Measurements from ENCODE around the gene SLC36A2.

The SLC36A2 gene

GRCh38 chr5:151281001-151281639 lies 66.2 kb downstream of the SLC36A2 start:
- no peak for DNase-seq

- no peak for DNase-seq
Measured at GRCh38 chr5:151280443-151280842, 66.9 kb downstream of the SLC36A2 start.

- DNase-seq: no peak
Measured at GRCh38 chr5:151278845-151279244, 68.5 kb downstream of the SLC36A2 start.

GRCh38 chr5:151275803-151276202 lies 71.6 kb downstream of the SLC36A2 start:
- no peak for DNase-seq

DNA sequence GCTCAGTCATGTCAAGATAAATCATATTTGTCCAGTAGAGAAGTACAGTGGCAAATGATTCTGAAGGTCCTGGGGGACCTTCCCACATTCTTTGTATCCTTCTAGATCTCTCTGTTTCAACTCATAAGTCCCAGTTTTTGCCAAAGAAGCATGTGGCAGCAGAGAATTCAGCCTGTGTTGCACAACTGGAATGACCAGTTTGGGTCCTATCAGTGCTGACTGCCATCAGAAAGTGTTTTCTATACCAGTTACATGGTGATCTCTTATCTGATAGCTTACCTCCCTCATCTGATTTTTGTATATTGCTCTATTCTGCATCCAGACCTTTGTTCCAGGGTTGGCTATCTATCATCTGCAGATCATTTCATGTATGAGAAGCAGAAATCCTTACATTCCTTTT lies 72.7 kb downstream of the SLC36A2 start:
- DNase-seq: no peak

DNA sequence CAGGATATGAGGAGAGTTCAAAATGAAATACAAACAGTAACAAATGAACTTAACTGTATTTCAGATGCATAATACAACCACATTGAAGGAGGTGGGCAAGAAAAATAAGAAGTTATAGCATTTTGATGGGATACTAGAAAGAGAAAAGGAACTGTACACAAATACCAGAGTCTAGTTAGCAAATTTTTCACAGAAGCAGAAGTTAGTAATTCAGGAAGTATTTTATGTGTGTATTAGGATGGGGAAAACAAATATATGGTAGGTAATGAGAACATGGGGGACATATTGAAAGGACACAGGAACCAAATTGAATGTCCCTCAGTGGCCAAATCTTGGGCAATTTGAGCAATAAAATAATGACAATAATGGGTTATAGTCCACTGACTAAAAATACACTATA lies 76.0 kb downstream of the SLC36A2 start:
- no peak for DNase-seq

- no peak for DNase-seq
Measured at GRCh38 chr5:151270599-151270998, 76.8 kb downstream of the SLC36A2 start.

GRCh38 chr5:151267491-151268260 lies 79.7 kb downstream of the SLC36A2 start:
- no peak for DNase-seq

All from DMS79 (cell line).